Calu3 (cell line): ENCODE results near the gene LDLRAD1. TPM values are rescaled to one million over a fixed set of nuclear protein-coding genes. Genes with fewer than 3 reads are reported as not detected.

Experiments
- BruUV-seq: library from RNA; stranded (reverse); fragments of 400-500 nt; replicated peaks from 2 replicates; lab custom pipeline; 2021; lab: Mats Ljungman, UMichigan
- CTCF ChIA-PET: fragments of 300-600 bp; sonication (Branson Sonifier 250); formaldehyde crosslinking; loops from one replicate; lab custom pipeline; 2022; ENCODE audit warnings: antibody characterized with exemption; lab: Charles Lee
- DNase-seq: peaks from one replicate; pipeline ENCODE4 v3.0.0; 2022
- H3K27ac Mint-ChIP-seq: one replicate; pipeline ENCODE4 v1.8.0; 2022; ENCODE audit warnings: mixed read lengths; ENCODE audit not compliant: unreplicated experiment
- H3K27me3 Mint-ChIP-seq: one replicate; pipeline ENCODE4 v1.8.0; 2022; ENCODE audit warnings: mixed read lengths; ENCODE audit not compliant: unreplicated experiment
- H3K36me3 Mint-ChIP-seq: one replicate; pipeline ENCODE4 v1.8.0; 2022; ENCODE audit warnings: mild to moderate bottlenecking, moderate library complexity, mixed read lengths; ENCODE audit not compliant: insufficient read depth, unreplicated experiment
- H3K4me1 Mint-ChIP-seq: one replicate; pipeline ENCODE4 v1.8.0; 2022; ENCODE audit warnings: mild to moderate bottlenecking, low read depth, mixed read lengths; ENCODE audit not compliant: unreplicated experiment
- H3K4me3 Mint-ChIP-seq: one replicate; pipeline ENCODE4 v1.8.0; 2022; ENCODE audit warnings: mild to moderate bottlenecking, low read depth, moderate library complexity, mixed read lengths; ENCODE audit not compliant: unreplicated experiment
- H3K9me3 Mint-ChIP-seq: one replicate; pipeline ENCODE4 v1.8.0; 2022; ENCODE audit warnings: low read depth, mixed read lengths; ENCODE audit not compliant: unreplicated experiment
- intact Hi-C: fragments of 100-400 bp; cut with micrococcal nuclease; formaldehyde crosslinking; loops from one replicate; pipeline ENCODE4 v1.10.0; 2022; ENCODE audit not compliant: unreplicated experiment
- total RNA-seq: library from RNA; stranded (reverse); gene quantifications from 2 replicates; pipeline ENCODE4 v1.2.3, GENCODE V29; 2022
- TF ChIP-seq, protein P1 (sequence below): fragments of 200-600 bp; IDR thresholded peaks from one replicate; pipeline ENCODE4 v1.8.0; 2022; ENCODE audit warnings: antibody characterized with exemption; ENCODE audit not compliant: unreplicated experiment

LDLRAD1 gene
- total RNA-seq, 1 experiment from 2014 or later: not detected

DNA sequence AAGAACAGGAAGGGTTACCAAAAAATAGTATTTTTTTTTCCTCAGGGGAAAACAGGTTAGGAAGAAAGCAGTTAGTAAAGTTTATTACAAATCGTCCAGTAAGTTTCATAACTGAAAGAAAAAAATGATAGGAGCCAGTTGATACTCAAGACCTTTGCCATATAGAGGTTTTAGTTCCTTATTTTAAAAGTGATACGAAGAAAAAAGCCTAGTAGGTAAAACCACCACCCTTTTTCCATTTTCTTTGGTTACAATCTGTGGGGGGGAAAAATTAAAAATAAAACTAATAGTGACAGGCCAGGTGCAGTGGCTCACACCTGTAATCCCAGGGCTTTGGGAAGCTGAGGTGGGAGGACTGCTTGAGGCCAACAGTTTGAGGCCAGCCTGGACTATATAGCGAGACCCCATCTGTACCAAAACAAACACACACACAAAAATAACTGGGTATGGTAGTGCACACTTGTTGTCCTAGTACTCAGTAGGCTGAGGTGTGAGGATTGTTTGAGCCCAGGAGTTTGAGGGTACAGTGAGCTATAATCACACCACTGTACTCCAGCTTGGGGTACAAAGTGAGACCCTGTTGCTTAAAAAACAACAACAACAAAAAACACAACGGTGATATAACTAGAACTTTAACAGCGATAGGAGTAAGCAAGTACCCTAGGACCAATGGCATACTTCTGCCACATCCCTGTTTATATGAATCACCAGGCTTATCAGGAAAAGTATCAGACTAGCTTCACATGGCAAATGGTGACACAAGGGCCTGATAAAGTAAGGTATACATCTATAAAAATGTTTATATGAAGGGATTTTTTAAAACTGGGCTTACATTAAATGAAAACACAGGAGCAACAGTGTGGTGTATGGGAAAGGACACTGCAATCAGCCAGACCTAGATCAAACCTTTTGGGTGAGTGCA, 29.7 kb upstream of the LDLRAD1 start:
- Mint-ChIP-seq H3K4me1 (peaks cover 10% of the 10 kb centered on the region), H3K27ac (no peak overlapping the region), H3K4me3 (no peak overlapping the region), H3K27me3 (no peaks in the 10 kb centered on the region), H3K36me3 (no peaks in the 10 kb centered on the region), H3K9me3 (no peaks in the 10 kb centered on the region)
- CTCF ChIA-PET: no interaction called here
- no TSS peak for BruUV-seq
- no peak for DNase-seq
- intact Hi-C loops: no loop called here
- TF ChIP-seq, protein P1, sequence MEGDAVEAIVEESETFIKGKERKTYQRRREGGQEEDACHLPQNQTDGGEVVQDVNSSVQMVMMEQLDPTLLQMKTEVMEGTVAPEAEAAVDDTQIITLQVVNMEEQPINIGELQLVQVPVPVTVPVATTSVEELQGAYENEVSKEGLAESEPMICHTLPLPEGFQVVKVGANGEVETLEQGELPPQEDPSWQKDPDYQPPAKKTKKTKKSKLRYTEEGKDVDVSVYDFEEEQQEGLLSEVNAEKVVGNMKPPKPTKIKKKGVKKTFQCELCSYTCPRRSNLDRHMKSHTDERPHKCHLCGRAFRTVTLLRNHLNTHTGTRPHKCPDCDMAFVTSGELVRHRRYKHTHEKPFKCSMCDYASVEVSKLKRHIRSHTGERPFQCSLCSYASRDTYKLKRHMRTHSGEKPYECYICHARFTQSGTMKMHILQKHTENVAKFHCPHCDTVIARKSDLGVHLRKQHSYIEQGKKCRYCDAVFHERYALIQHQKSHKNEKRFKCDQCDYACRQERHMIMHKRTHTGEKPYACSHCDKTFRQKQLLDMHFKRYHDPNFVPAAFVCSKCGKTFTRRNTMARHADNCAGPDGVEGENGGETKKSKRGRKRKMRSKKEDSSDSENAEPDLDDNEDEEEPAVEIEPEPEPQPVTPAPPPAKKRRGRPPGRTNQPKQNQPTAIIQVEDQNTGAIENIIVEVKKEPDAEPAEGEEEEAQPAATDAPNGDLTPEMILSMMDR: no peak

DNA sequence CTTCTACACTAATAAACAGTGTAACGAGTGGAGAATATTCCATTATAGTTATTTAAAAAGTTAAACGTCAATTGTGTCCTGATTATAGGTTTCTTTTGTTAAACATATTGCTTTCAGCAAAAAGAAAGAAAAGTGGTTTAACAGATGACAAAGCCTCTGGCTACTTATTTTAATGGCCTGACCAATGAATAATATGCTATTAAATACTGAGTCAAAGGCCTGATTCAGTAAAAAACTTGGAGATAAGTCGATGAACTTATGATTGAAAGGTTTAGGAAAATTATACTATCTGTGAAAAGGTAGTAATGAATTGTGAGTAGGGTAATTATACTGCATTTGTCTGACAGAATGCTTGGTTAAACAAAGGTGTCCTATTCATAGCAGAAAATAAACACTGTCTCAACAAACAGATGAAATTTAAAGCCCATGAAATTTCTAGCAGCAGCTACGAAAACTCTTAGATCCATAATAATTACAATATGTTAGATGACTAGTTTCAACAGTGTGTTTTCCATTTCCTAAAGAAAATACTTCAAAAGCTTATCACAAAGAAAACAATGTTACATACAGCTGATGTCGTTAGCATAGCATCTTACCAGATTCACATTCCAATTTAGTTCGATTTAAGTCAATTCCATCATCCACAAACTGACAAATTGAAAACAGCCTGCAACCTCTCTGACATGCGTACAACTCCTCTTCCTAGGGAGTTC, 28.8 kb upstream of the LDLRAD1 start:
- Mint-ChIP-seq H3K9me3 (no peaks in the 10 kb centered on the region), H3K27ac (no peak overlapping the region), H3K27me3 (no peaks in the 10 kb centered on the region), H3K36me3 (no peaks in the 10 kb centered on the region), H3K4me1 (peaks cover 10% of the 10 kb centered on the region), H3K4me3 (no peak overlapping the region)
- no TSS peak for BruUV-seq
- TF ChIP-seq, protein P1: no peak
- intact Hi-C loops: no loop called here
- CTCF ChIA-PET: no interaction called here
- DNase-seq: no peak

DNA sequence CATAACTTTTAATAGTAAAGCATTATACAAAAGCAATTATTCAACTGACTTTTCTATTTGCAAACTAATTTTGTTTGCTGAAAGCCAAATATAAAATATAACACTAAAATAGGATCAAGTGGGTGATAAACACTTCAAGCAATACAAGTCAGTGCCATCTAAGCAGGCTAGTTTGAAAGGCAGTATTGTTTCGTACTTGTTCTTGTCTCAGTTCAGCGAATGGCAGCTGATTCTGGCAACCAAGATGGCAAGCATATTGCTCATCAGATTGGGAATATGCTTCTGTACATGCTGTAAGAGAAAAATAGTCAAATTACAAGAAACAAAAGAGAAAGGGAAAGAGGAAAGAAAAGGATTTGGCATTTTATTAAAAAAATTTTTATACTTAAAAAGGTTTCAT, 27.5 kb upstream of the LDLRAD1 start:
- intact Hi-C loops: no loop called here
- CTCF ChIA-PET: no interaction called here
- TF ChIP-seq, protein P1: no peak
- H3K27ac Mint-ChIP-seq: no peak overlapping the region
- DNase-seq: no peak
- BruUV-seq: no TSS peak
- H3K4me1 Mint-ChIP-seq: peaks cover 10% of the 10 kb centered on the region
- no peaks in the 10 kb centered on the region for H3K36me3 Mint-ChIP-seq
- H3K27me3 Mint-ChIP-seq: no peaks in the 10 kb centered on the region
- no peaks in the 10 kb centered on the region for H3K9me3 Mint-ChIP-seq
- no peak overlapping the region for H3K4me3 Mint-ChIP-seq

DNA sequence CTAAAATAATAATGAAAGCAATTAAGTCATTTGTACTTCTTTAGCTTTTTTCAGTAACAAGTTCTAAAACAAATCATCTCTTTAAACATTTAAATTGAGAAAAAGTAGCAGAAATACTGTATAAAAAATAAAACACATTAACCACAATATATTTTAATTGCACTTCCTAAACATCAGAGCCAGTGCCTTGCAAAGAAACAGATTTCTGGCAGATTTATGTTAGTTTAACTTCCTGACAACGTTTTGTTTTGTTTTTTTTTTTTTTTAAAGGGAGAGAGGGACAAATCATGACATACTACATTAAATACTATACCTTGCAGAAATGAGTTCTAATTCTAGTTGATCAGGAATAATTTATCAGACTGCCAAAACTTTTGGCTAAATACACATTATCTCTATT, 23.8 kb upstream of the LDLRAD1 start:
- H3K36me3 Mint-ChIP-seq: peaks cover 5% of the 10 kb centered on the region
- TF ChIP-seq, protein P1: no peak
- DNase-seq: no peak
- H3K4me1 Mint-ChIP-seq: peaks cover 10% of the 10 kb centered on the region
- BruUV-seq: no TSS peak
- no peaks in the 10 kb centered on the region for H3K9me3 Mint-ChIP-seq
- no peaks in the 10 kb centered on the region for H3K27me3 Mint-ChIP-seq
- no peak overlapping the region for H3K4me3 Mint-ChIP-seq
- no peak overlapping the region for H3K27ac Mint-ChIP-seq
- CTCF ChIA-PET: interaction anchor here (0.7 kb wide), 1 partner anchor 439 kb away, joined by 3 read pairs; no protein-coding TSS in a partner anchor
- intact Hi-C loops: no loop called here
